ENCODE data around the gene LHFPL2. TPM values are rescaled to one million over a fixed set of nuclear protein-coding genes. Genes with fewer than 3 reads are reported as not detected.
"Not testable (repeated sequence)": the region's sequence is repeated elsewhere in the genome, so short reads cannot be mapped to it uniquely, and the experiment has no call there.

The LHFPL2 gene
- 1 to 10 TPM; 1.4 to 1.8 TPM for total RNA-seq
- under 1 TPM; 0.15 to 0.56 (median 0.20) TPM for polyA plus RNA-seq
- total RNA-seq = 0 to 0.67 (median 0.43) reads per million in 6 experiments

- DNase-seq (peak in 7 of 10 donors; percentile 4 to 25 (median 15)), ATAC-seq (peak; percentile 54 to 74)
- H3K9me3 Mint-ChIP-seq = no peaks in the 10 kb centered on the region
- peaks cover 33 to 54% (median 37%) of the 10 kb centered on the region in 5 donors for H3K27me3 Mint-ChIP-seq
- H3K4me3 Mint-ChIP-seq = peak within 1 kb of the TSS; percentile 68 to 89 (median 82)
- peaks cover 0 to 4% (median 0%) of the 10 kb centered on the region in 3 donors for H3K36me3 Mint-ChIP-seq
- POLR2A ChIA-PET = no interaction called here
- H3K4me1 Mint-ChIP-seq = peaks cover 6 to 19% (median 16%) of the 10 kb centered on the region in 4 donors
- peak within 1 kb of the TSS in 2 of 10 donors; percentile 62 to 77 for H3K27ac Mint-ChIP-seq
Observed at GRCh38 chr5:78648359-78649210, at the start of gene LHFPL2. Gene LHFPL2 (minus strand): TSS chr5:78648772. CDS start chr5:78510213, 138,559 bp downstream.

GRCh38 chr5:78696637-78697036 is 48.1 kb upstream of the LHFPL2 start:
- H3K4me1 Mint-ChIP-seq = no peaks in the 10 kb centered on the region
- no peak overlapping the region for H3K4me3 Mint-ChIP-seq
- peaks cover 0 to 2% (median 0%) of the 10 kb centered on the region in 3 donors for H3K36me3 Mint-ChIP-seq
- ATAC-seq (no peak), DNase-seq (no peak)
- POLR2A ChIA-PET = no interaction called here
- peaks cover 0 to 4% (median 0%) of the 10 kb centered on the region in 5 donors for H3K27me3 Mint-ChIP-seq
- no peak overlapping the region for H3K27ac Mint-ChIP-seq
- peaks cover 0 to 20% (median 5%) of the 10 kb centered on the region in 9 donors for H3K9me3 Mint-ChIP-seq

- H3K27ac Mint-ChIP-seq, H3K4me3 Mint-ChIP-seq, H3K27me3 Mint-ChIP-seq, H3K4me1 Mint-ChIP-seq, ATAC-seq, POLR2A ChIA-PET, H3K36me3 Mint-ChIP-seq, DNase-seq: not testable (repeated sequence)
- H3K9me3 Mint-ChIP-seq = peaks cover 0 to 20% (median 5%) of the 10 kb centered on the region in 9 donors
Observed at GRCh38 chr5:78696052-78696451, 47.5 kb upstream of the LHFPL2 start.

GRCh38 chr5:78693339-78693738 is 44.8 kb upstream of the LHFPL2 start:
- ATAC-seq (no peak), DNase-seq (no peak)
- POLR2A ChIA-PET = no interaction called here
- H3K4me3 Mint-ChIP-seq = no peak overlapping the region
- H3K27ac Mint-ChIP-seq = no peak overlapping the region
- H3K4me1 Mint-ChIP-seq = no peaks in the 10 kb centered on the region
- peaks cover 0 to 7% (median 0%) of the 10 kb centered on the region in 5 donors for H3K27me3 Mint-ChIP-seq
- peaks cover 0 to 20% (median 5%) of the 10 kb centered on the region in 9 donors for H3K9me3 Mint-ChIP-seq
- no peaks in the 10 kb centered on the region for H3K36me3 Mint-ChIP-seq

- ATAC-seq (no peak), DNase-seq (no peak)
- Mint-ChIP-seq H3K4me3 (no peak overlapping the region), H3K9me3 (peaks cover 0 to 20% (median 7%) of the 10 kb centered on the region in 9 donors), H3K27ac (no peak overlapping the region), H3K4me1 (no peaks in the 10 kb centered on the region), H3K27me3 (peaks cover 0 to 7% (median 2%) of the 10 kb centered on the region in 5 donors), H3K36me3 (no peaks in the 10 kb centered on the region)
- POLR2A ChIA-PET = no interaction called here
Observed at GRCh38 chr5:78691084-78691960, 42.8 kb upstream of the LHFPL2 start.

GRCh38 chr5:78690253-78690972 is 41.8 kb upstream of the LHFPL2 start:
- Mint-ChIP-seq H3K9me3 (peaks cover 0 to 16% (median 7%) of the 10 kb centered on the region in 9 donors), H3K27ac (no peak overlapping the region), H3K27me3 (peaks cover 0 to 7% (median 2%) of the 10 kb centered on the region in 5 donors), H3K4me1 (peaks cover 0 to 2% (median 0%) of the 10 kb centered on the region in 4 donors), H3K4me3 (no peak overlapping the region), H3K36me3 (no peaks in the 10 kb centered on the region)
- no peak for ATAC-seq
- POLR2A ChIA-PET = no interaction called here
- no peak for DNase-seq

- Mint-ChIP-seq H3K27me3 (peaks cover 1 to 7% (median 3%) of the 10 kb centered on the region in 5 donors), H3K9me3 (peaks cover 0 to 13% (median 7%) of the 10 kb centered on the region in 9 donors)
Observed at GRCh38 chr5:78689540-78690252, 41.1 kb upstream of the LHFPL2 start.

GRCh38 chr5:78687514-78687913 is 38.9 kb upstream of the LHFPL2 start:
- Mint-ChIP-seq H3K27me3 (peaks cover 3 to 24% (median 7%) of the 10 kb centered on the region in 5 donors), H3K9me3 (peaks cover 0 to 13% (median 0%) of the 10 kb centered on the region in 9 donors)
- H3K36me3 Mint-ChIP-seq, H3K4me1 Mint-ChIP-seq, H3K4me3 Mint-ChIP-seq, POLR2A ChIA-PET, DNase-seq, H3K27ac Mint-ChIP-seq, ATAC-seq: not testable (repeated sequence)

More at GRCh38 chr5:78689540-78690252, 41.1 kb upstream of the LHFPL2 start:
- DNase-seq (no peak), ATAC-seq (no peak)
- H3K27ac Mint-ChIP-seq = no peak overlapping the region
- POLR2A ChIA-PET = no interaction called here
- H3K36me3 Mint-ChIP-seq = no peaks in the 10 kb centered on the region
- no peak overlapping the region for H3K4me3 Mint-ChIP-seq
- H3K4me1 Mint-ChIP-seq = peaks cover 0 to 2% (median 0%) of the 10 kb centered on the region in 4 donors

GRCh38 chr5:78683905-78684304 is 35.3 kb upstream of the LHFPL2 start:
- ATAC-seq, DNase-seq, H3K4me3 Mint-ChIP-seq, POLR2A ChIA-PET, H3K36me3 Mint-ChIP-seq, H3K4me1 Mint-ChIP-seq, H3K27ac Mint-ChIP-seq: not testable (repeated sequence)
- Mint-ChIP-seq H3K27me3 (peaks cover 4 to 24% (median 7%) of the 10 kb centered on the region in 5 donors), H3K9me3 (peaks cover 0 to 13% (median 0%) of the 10 kb centered on the region in 9 donors)

GRCh38 chr5:78679905-78680304 is 31.3 kb upstream of the LHFPL2 start:
- no peak overlapping the region for H3K27ac Mint-ChIP-seq
- DNase-seq = no peak
- ATAC-seq = no peak

GRCh38 chr5:78677777-78678668 is 29.5 kb upstream of the LHFPL2 start:
- no peak for ATAC-seq
- no peak overlapping the region for H3K27ac Mint-ChIP-seq
- H3K27me3 Mint-ChIP-seq = peaks cover 4 to 11% (median 7%) of the 10 kb centered on the region in 5 donors

More at GRCh38 chr5:78679905-78680304, 31.3 kb upstream of the LHFPL2 start:
- H3K4me3 Mint-ChIP-seq = no peak overlapping the region
- no peaks in the 10 kb centered on the region for H3K36me3 Mint-ChIP-seq
- POLR2A ChIA-PET = no interaction called here
- peaks cover 4 to 23% (median 6%) of the 10 kb centered on the region in 5 donors for H3K27me3 Mint-ChIP-seq
- H3K9me3 Mint-ChIP-seq = peaks cover 0 to 10% (median 0%) of the 10 kb centered on the region in 9 donors
- no peaks in the 10 kb centered on the region for H3K4me1 Mint-ChIP-seq

More at GRCh38 chr5:78677777-78678668, 29.5 kb upstream of the LHFPL2 start:
- H3K4me1 Mint-ChIP-seq = no peaks in the 10 kb centered on the region
- POLR2A ChIA-PET = no interaction called here
- H3K4me3 Mint-ChIP-seq = no peak overlapping the region
- no peaks in the 10 kb centered on the region for H3K36me3 Mint-ChIP-seq
- DNase-seq = no peak
- peaks cover 0 to 4% (median 0%) of the 10 kb centered on the region in 9 donors for H3K9me3 Mint-ChIP-seq
